Ureter (tissue), 1 donor: Measurements from ENCODE around the gene PRSS33. TPM values are rescaled to one million over a fixed set of nuclear protein-coding genes. Genes with fewer than 3 reads are reported as not detected.

Experiments
- DNase-seq: peaks from one replicate; pipeline ENCODE4 v3.0.0-alpha.2; 2020; ENCODE audit warnings: low spot score
- total RNA-seq: library from RNA; stranded (reverse); gene quantifications from one replicate; pipeline ENCODE4 v1.2.4, GENCODE V29; 2023
- donor health status: DM: yes; HTN: yes; CAD: no.

PRSS33 gene
- total RNA-seq, 1 donor from 2014 or later = not detected

DNA sequence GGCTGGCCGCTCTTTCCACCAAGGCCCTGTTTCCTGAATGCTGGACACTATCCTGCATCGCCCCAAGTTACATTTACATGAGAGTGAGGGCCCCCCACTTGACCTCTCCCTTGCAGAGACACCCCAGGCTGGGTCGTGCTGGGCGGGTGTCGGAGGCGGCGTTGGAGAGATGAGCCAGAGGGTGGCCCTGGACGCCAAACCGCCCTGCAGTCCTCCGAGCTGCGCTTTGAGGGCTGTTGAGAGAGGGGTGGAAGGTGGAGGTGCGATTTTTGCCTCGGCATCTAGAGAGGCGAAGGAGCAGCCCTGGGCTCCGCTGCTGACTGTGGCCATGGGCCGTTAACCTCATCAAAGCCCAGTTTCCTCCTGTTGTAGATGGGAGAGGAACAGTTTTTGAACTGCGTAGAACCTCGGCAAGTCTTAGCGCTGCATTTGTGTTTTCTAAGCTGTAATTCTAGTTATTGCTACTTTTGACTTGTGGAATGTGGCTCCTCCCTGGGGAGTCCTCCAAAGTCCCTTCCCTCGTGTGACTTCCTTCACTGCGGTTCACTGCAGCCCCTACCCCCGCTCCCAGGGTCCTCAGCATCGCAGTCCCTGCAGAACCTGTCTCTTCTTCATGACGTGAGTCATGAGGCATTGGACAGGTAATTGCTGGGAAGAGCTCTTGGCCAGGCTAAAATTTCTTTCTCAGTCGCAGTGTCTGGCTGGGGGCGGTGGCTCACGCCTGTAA, 9.3 kb downstream of the PRSS33 start:
- no peak for DNase-seq

DNA sequence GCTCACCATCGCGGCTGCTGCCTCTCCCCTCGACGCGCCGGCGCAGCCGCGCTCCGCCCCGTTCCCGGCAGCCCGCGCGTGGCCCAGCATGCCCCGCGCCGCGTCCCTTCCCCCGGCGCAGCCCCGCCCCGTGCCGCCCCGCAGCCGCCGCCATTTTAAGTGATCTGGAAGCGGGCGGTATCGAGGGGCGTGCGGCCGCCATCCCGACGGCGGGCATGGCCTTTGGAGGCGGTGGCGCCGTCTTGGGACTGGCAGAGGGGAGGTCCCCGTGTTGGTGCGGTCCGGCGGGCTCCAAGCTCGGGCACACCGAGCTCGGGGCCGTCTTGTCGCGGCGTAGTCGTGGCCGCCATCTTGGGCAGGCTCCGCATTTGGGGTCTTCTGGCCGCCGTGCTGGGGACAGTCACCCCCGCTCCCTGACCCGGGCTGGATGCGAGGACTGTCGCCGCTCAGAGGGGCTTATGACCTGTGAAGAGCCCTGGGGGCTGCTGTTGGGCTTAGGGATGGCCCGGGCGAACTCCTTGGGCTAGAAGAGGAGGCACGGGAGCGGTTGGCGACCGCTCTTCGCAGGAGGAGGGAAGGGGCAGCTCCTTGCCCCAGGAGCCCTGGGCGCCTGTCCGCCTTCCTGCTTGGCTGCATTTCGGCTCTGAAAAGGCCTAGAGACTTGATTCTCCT, 10.0 kb downstream of the PRSS33 start, which contains the start of gene ELOB:
Gene ELOB (minus strand): TSS at position 50 of the 672 bp plus-strand sequence. CDS start 41 bp downstream, at position 9.
- DNase-seq = peak; percentile 90

DNA sequence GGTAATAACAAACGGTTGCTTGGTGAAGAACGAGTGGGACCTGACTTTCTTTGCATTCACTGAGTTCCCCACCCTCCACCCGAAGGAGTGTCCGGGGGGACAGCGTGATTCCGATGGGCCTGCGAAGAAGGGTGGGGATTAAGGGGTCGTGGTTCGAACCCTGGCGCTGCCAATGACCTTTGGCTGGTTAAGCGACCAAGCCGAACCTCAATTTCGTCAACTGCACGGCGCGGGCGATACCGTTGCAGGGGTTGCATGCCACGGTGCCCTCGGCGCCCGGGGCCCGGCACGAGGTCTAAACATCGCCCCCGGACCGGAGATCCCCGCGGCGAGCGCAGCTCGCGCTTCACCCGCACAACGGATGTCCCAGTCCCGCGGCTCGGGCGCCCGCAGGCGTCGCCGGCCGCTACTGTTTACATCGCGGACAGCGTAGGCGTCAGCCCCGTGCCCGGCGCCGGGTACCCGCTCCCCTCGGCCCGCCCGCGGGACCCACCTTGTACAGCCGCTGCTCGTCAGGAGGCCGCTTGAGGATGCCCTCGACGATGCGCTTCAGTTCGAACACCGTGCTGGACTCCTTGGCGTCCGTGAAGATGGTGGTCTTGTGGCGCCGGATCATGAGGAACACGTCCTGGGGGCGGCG, 10.7 kb downstream of the PRSS33 start:
- no peak for DNase-seq

DNA sequence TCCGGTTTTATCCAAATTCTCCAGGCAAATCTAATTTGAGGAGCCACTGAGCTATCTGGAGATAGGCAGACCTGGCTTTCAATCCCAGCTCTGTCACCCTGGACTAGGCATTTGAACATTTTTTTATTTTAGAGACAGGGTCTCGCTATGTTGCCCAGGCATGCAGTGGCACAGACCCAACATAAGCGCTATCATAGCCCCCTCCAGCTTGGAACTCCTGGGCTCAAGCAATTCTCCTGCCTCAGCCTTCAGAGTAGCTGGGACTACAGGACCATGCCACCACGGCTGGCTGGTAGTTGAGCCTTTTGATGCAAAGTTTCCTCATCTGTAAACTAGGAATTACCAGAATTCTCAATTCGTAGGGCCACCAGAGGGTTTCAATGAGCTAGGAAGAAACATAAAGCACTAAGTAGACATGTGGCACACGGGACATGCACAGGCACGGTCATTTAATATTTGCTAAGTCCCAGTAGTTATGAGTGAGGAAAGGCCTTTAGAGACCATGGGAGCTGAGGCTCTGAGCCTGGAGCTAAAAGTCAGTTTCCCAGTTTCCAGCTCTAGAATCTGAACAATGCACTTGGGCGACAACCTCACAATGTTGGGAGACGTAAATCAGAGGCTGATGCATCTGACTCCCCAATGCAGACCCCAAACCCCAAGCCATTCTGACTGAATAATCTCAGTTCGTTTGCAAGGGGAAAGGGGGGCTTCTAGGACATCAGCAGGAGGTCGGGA, 11.4 kb downstream of the PRSS33 start:
- no peak for DNase-seq

DNA sequence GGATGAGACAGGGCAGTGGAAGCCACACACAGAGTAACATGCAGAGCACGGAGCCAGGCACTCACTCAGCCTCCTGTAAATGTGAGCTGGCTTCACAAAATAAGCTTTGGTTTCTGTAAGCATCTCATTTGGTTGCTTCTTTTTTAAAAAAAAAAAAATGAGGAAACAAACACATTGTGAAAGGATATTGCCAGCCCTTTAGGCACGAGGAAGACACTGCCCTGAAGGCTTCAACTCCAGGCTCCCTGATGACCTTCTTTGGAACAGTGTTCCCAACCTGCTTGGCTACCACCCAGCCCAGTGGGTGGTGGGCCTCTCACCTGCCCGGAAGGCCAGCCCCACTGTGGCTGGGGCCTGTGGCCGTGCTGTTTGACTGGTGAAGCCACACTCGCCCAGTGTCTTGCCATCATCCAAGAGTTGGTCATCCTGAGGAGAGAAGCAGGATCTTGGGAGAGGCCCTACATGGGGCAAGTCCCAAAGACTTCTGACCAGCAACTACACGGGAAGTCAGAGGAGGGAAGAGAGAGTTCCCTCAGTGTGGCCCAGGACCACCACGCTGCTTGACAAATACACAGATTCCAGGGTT, 12.1 kb downstream of the PRSS33 start:
- no peak for DNase-seq

DNA sequence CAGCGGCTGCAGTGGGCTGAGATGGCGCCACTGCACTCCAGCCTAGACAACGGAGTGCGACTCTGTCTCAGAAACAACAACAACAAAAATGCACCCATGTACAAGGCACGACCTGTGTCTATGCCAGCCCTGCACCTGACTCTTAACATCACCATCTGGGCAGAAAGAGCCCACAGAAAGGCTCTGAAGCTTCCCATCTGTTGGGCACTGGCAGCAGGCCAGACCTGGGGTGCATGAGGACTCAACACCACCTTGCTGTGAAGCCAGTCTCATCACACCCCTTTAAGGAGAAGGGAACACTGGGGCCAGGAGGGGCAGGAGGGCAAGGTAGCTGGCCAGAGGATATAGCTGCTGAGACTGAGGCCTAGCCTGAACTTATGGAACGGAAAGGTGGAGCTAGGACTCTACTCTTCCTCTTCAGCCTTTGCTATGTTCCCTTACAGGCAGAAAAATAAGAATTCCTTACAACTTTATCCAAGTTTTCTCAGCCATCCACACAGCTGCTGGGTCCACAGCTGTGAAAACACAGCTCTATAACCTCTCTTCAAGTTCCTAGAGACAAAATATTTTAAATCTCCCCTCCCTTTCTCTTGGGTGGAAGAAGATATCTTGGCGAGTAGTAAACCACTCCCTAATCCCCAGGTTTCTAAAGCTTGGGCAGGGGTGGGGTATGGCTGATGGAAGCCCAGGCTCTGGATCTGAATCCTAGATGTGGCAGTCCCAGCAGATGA, 13.0 kb downstream of the PRSS33 start:
- no peak for DNase-seq

DNA sequence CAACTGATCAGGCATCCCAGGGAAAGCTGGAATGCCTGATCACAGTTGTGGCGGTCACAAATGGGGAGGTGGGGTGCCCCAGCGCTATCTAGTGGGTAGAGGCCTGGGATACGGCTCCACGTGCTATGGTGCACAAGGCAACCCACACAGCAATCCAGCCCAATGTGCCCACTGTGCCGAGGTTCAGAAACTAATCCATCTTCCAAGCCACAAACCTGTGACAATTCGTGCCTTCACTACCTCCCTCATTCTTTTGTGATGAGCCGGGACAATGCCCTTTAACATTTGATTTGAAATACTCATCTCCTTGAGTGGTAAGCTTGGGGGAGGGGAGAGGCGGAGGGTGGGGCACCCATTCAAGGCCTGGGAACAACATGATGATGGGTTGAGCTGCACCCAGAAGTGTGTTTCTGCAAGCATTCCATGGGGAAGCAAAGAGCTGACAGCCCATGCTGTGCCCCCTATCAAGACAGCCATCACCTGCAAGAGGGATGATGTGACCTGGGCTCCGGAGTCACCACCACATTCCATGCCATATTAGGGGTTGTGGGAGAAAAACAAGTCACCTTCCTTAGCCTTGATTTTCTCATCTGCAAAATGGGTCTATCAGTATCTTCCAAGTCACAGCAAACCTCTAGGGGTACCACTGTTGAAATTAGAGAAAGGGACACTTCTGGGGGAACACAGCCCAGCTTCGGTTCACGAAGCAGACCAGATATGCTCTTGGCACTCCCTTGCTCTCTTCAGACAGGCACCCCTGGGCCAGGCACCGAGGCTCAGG, 14.0 kb downstream of the PRSS33 start:
- no peak for DNase-seq

DNA sequence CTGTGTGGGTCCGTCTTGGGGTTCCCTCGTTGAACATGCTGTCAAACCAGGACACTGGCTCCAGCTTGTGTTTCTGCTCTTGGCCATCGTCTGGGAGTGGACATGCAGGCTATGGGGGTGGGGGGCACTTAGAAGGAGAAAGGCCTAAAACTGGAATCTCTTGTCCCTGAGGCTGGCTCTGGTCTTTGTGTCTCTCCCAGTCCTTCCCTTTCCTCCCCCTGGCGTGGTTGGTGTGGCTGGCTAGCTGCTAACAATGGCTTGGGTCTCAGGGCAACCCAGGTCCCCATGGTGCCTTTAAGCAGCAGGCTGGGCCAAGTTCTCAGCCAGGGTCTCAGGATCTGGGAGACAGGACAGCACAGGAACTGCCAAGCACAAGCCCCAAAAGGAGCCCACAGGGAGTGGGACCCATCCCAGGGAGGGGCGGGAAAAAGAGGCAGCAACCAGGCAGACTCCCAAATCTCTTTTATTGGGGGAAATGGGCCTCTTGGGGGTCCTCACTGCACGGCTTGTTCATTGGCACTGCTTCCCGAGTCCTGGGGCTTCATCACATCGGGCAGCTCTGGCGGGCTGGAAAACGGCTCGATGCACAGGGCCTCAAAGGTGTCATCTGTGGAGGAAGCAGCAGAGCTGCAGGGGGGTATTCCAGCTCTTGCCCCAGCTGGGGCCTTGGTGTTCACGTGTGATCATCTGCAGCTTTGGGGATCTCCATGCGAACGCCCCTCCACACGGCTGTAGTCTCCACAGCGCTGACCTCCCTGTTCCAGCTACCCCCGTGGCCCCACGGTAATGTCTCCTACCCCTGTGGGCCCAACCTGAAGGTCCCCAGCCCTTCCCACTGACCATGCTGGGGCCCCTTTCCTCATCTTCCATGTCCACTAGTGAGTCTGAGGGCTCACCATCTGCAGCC, 15.6 kb downstream of the PRSS33 start:
- no peak for DNase-seq

DNA sequence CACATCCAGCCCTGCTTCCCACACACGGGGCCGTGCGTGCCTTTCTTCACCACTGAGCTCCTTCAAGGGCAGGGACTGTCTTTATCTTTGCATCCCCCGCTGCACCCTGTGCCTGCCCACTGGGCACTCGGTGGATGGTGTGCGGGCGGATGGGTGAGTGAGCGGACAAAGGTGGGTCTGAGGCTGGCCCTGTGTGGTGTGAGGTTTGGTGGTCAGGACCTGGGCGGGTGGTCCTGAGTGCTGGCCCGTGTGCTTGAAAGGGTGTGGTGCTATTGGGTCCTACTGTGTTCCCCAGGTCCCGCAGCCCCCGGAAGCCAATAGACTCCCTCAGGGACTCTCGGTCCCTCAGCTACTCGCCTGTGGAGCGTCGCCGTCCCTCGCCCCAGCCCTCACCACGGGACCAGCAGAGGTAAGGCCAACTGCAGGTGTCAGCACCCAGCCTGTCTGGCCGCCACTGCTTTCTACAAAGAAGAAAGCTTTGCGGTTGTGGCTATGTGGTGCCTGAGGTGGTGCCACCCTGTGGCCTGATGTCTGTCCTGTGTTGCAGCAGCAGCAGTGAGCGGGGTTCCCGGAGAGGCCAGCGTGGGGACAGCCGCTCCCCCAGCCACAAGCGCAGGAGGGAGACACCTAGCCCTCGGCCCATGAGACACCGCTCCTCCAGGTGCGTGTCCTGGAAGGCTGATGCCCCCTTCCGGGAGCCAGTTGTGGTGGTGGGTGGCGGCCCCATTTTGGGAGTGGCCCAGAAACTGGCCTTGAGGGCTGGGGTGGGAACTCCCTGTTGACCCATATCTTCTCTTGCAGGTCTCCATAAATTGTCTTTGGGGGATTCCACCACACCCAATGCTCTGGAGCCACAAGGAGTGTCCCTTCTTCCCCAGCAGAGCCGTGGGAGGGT, 17.1 kb downstream of the PRSS33 start:
- DNase-seq = no peak

DNA sequence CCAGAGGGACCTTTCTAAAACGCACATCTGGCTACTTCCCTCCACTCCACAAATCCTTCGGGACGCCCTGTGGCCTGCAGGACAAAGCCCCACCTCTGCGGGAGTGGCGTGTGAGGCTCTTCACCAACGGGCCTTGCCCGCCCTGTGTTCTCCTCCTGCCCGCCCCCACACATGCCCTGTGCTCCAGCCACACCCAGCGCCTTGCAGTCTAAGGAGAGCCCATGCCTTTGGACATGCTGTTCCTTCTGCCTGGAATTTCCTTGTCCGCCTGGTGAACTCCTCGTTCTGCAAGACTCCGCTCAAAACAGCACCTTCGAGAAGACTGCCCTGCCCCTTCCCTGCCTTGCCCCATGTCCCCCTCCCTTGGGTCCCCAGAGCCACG, 17.7 kb downstream of the PRSS33 start:
- no peak for DNase-seq

DNA sequence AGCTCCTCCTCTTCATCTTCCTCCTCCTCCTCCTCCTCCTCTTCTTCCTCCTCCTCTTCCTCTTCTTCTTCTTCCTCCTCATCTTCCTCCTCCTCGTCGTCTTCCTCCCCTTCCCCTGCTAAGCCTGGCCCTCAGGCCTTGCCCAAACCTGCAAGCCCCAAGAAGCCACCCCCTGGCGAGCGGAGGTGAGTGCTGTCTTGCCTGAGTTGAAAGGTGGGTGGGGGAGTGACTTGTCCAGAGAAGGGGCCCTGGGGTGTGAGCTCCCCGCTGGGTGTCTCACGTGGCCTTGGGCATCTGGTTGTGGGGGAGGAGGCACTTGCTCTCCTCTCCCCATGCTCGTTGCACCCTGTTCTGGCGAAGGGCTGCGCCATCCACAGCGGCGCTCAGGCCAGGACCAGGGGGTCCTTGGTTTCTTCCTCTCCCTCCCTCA, 18.2 kb downstream of the PRSS33 start:
- DNase-seq = no peak

DNA sequence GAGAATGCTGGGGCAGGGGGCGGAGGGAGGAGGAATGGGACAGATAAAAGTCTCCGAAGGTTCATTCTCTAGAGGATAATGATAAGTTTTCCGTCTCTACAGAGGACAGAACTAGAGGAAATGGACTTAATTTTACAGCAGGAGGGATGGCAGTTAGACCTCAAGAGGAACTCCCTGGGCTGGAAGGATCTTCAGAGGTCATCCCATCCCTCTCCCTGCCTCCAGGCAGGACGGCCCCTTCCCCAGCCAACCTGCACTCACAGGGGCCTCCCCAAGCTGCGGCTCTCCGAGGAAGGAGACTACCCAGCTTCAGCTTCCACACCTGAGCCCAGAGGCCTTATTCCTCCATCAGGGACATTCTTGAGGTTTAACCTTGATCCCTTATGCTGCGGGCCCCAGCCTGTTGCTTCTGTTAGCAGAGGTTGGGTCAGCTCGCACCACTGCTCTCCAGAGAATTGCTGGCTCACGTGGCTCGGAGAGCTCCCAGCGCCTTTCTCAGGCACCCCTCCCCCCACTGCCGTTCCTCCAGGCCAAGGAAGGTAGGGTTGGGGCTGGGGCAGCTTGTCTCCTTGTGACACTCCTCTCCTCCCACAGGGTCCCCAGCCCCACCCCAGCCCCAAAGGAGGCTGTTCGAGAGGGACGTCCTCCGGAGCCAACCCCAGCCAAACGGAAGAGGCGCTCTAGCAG, 18.8 kb downstream of the PRSS33 start:
- DNase-seq = no peak

DNA sequence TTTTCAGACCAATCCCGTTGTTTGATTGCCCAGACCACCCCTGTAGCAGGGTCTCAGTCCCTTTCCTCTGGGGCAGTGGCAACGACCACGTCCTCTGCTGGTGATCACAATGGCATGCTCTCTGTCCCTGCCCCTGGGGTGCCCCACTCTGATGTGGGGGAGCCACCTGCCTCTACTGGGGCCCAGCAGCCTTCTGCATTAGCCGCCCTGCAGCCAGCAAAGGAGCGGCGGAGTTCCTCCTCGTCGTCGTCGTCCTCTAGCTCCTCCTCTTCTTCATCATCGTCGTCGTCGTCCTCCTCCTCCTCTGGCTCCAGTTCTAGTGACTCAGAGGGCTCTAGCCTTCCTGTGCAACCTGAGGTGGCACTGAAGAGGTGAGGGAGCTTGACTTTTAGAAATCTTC, 19.5 kb downstream of the PRSS33 start:
- DNase-seq = no peak

DNA sequence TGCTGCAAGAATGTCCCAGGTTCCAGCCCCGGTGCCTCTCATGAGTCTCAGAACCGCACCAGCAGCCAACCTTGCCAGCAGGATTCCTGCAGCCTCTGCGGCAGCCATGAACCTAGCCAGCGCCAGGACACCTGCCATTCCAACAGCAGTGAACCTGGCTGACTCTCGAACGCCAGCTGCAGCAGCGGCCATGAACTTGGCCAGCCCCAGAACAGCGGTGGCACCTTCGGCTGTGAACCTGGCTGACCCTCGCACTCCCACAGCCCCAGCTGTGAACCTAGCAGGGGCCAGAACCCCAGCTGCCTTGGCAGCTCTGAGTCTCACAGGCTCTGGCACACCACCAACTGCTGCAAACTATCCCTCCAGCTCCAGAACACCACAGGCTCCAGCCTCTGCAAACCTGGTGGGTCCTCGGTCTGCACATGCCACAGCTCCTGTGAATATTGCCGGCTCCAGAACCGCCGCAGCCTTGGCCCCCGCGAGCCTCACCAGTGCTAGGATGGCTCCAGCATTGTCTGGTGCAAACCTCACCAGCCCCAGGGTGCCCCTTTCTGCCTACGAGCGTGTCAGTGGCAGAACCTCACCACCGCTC, 20.1 kb downstream of the PRSS33 start:
- no peak for DNase-seq

DNA sequence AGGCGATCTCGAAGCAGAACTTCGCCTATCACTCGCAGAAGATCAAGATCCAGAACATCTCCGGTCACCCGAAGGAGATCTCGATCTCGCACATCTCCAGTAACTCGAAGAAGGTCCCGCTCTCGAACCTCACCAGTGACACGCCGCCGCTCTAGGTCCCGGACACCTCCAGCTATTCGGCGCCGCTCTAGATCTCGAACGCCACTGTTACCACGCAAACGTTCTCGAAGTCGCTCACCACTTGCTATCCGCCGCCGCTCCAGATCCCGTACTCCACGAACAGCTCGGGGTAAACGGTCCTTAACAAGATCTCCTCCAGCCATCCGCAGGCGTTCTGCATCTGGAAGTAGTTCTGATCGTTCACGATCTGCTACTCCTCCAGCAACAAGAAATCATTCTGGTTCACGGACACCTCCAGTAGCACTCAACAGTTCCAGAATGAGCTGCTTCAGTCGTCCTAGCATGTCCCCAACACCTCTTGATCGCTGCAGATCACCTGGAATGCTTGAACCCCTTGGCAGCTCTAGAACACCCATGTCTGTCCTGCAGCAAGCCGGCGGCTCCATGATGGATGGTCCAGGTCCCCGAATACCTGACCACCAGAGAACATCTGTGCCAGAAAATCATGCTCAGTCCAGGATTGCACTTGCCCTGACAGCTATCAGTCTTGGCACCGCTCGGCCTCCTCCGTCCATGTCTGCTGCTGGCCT, 20.8 kb downstream of the PRSS33 start:
- DNase-seq = no peak
